Cardiac septum (tissue), 1 donor: Measurements from ENCODE around the gene USP48. TPM values are rescaled to one million over a fixed set of nuclear protein-coding genes. Genes with fewer than 3 reads are reported as not detected.

Source experiments
- DNase-seq: peaks from one replicate; pipeline ENCODE4 v3.0.0-alpha.2; 2020; ENCODE audit warnings: low spot score
- intact Hi-C: fragments of 100-400 bp; cut with DNase I; formaldehyde crosslinking; loops from one replicate; pipeline ENCODE4 v1.14.0; 2022
- total RNA-seq: library from RNA; stranded (reverse); fragmentation: NEBNext Ultra II Directional; extraction: Animal tissue kit (Norgen Biotek cat#: 25700); gene quantifications from one replicate; pipeline ENCODE4 v1.2.1, GENCODE V29; 2021
- donor health status: DM: no; HTN: no; CAD: no.

The USP48 gene
- total RNA-seq, 1 donor from 2014 or later, result 41.3 TPM

- no peak for DNase-seq
- intact Hi-C loops, result no loop called here
Measured at GRCh38 chr1:21758614-21759013, 24.3 kb downstream of the USP48 start.

- no peak for DNase-seq
- intact Hi-C loops, result no loop called here
Measured at GRCh38 chr1:21756393-21757089, 26.4 kb downstream of the USP48 start.

DNA sequence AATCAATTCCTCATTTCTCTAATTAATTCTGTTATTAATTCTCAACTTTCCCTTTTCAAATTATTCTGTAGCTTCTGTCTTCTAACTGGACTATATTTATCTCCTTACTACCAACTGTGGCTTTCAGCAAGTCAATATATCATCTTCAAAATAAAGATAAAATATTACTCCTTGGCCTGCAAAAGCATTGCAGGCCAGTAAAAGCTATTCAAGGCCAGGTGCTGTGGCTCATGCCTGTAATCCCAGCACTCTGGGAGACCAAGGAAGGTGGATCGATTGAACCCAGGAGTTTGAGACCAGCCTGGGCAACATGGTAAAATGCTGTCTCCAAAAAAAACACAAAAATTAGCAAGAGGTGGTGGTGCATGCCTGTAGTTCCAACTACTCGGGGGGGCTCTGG lies 27.9 kb downstream of the USP48 start:
- no peak for DNase-seq
- intact Hi-C loops, result no loop called here

DNA sequence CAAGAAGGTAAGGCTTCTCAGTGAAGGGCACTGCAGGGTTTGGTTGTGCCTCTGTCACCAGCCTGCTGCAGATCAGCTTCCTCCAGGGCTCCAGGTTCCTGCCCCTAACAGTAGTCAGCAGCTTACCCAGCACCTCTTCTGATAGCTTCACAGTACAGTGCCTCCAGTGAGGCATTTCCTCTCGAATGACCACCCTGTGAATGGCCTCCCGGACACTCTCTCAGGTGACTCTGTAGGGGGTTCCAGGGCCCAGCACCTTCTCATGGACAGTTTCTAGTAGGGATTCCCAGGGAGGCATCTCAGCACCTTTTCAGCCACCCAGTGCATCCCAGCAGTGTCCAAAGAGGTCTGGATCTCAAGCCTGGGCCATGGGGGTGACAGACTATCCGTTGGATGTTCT lies 28.4 kb downstream of the USP48 start:
- intact Hi-C loops, result no loop called here
- no peak for DNase-seq

- DNase-seq, result no peak
- intact Hi-C loops, result no loop called here
Measured at GRCh38 chr1:21752186-21752585, 30.8 kb downstream of the USP48 start.

DNA sequence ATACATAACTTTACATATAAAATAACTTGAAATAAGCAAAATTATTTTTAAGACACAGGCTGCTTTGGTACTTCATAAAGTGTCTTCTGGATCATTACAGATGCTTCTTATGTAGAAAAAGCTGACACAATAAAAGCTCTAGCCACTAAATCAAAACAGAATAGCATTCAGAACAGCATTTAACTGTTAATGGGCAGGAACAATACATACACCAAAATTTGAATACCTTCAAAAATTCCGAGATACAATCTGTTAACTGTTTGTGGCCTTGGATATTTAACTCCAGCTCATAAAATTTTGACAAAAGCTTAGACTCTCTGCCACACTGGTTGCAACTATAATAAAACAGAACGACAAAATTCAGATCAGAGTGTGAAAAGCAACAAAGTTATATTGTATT lies 31.7 kb downstream of the USP48 start:
- DNase-seq, result no peak
- intact Hi-C loops, result no loop called here

DNA sequence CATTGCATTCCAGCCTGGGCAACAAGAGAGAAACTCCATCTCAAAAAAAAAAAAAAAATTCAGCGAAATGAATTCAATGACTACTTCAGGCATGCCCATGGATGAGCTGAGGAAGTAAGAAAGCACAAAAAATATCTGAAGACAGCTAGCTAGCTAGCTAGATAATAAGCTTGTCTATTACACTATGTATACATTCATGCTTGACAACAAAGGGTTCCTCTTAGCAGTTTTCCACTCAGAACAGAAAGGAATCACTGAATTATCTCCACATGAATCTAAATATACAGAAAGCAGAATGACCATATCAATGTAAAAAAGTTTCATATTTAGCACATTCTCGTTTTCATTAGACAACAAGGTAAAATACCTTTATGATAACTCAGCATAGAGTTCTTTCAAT lies 32.1 kb downstream of the USP48 start:
- intact Hi-C loops, result no loop called here
- no peak for DNase-seq

- intact Hi-C loops, result no loop called here
- DNase-seq, result no peak
Measured at GRCh38 chr1:21749859-21750468, 33.0 kb downstream of the USP48 start.

GRCh38 chr1:21749109-21749508 lies 33.8 kb downstream of the USP48 start:
- no peak for DNase-seq
- intact Hi-C loops, result no loop called here

- no peak for DNase-seq
Measured at GRCh38 chr1:21743476-21743875, 39.5 kb downstream of the USP48 start.

GRCh38 chr1:21742578-21742977 lies 40.4 kb downstream of the USP48 start:
- no peak for DNase-seq
- intact Hi-C loops, result no loop called here

More at GRCh38 chr1:21743476-21743875, 39.5 kb downstream of the USP48 start:
- intact Hi-C loops, result no loop called here

- intact Hi-C loops, result no loop called here
- DNase-seq, result no peak
Measured at GRCh38 chr1:21741206-21741605, 41.7 kb downstream of the USP48 start.

GRCh38 chr1:21736876-21737275 lies 46.1 kb downstream of the USP48 start:
- no peak for DNase-seq
- intact Hi-C loops, result no loop called here

DNA sequence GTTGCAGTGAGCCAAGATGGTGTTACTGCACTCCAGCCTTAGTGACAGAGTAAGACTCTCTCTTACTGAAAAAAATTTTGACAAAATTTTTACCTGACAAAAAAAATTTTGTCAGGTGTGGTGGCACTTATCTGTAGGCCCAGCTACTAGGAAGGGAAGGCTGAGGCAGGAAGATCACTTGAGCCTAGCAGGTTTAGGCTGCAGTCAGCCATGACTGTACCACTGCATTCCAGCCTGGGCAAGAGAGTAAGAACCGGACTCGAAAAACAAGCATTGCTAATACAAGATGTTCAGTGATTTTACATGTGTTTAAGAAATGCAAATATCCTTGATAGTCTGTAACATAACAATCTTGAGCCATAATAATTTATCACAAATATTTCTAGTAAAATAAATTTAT lies 46.9 kb downstream of the USP48 start:
- DNase-seq, result no peak
- intact Hi-C loops, result no loop called here

GRCh38 chr1:21734526-21734925 lies 48.4 kb downstream of the USP48 start:
- no peak for DNase-seq

GRCh38 chr1:21732664-21733063 lies 50.3 kb downstream of the USP48 start:
- intact Hi-C loops, result no loop called here
- DNase-seq, result no peak

More at GRCh38 chr1:21734526-21734925, 48.4 kb downstream of the USP48 start:
- intact Hi-C loops, result no loop called here

- DNase-seq, result no peak
- intact Hi-C loops, result no loop called here
Measured at GRCh38 chr1:21725748-21726392, 57.1 kb downstream of the USP48 start.

- DNase-seq, result no peak
- intact Hi-C loops, result no loop called here
Measured at GRCh38 chr1:21724570-21724969, 58.4 kb downstream of the USP48 start.

- intact Hi-C loops, result no loop called here
- no peak for DNase-seq
Measured at GRCh38 chr1:21724098-21724497, 58.9 kb downstream of the USP48 start.

DNA sequence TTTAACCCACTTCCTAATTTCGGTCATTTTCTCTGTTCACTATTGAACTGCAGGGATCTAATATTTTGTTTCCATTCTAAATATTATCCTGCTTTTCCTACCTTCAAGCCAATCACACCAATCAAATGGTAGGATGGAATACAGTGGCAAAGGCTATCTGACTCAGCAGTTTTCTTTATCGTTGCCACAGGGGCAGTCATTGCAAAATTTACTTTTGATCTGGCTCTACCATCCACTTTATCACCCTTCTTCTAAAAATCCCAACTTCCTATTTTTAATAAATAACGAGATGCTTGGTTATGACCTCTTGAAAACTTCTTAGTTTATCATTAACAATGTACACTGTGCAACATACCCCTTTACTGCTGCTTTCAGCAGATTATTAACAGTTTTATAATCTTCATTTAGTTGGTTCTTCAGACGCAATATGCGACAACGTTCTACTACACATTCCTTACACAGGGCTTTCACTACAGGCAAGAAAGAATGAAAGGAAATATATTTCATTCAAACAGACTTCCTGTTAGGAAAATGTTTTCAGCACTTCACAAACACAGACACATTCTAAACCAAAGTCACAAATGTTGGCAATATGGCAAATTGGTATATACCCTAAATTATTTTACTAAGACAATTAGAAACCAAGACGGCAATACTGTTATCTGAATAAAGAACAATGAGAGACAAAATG lies 61.5 kb downstream of the USP48 start:
- no peak for DNase-seq
- intact Hi-C loops, result no loop called here

DNA sequence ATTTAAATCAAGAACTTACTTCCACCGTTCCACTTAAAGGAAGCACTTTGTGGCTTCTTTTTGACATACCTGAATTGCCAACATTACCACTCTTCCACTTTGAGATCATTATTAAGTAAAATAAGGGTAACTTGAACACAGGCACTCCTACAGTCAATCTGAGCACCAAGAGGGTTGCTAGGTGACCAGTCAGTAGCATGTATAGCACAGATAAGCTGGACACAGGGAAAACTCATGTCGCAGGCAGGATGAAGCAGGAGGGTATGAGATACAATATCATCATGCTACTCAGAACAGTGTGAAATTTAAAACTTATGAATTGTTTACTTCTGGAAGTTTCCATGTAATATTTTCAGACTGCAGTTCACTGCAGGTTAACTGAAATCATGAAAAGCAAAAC lies 66.8 kb downstream of the USP48 start:
- DNase-seq, result no peak
- intact Hi-C loops, result no loop called here
